K562 (cell line): Measurements from ENCODE around the gene BCL2L1. TPM values are rescaled to one million over a fixed set of nuclear protein-coding genes. Genes with fewer than 3 reads are reported as not detected.

Experiments used
- ATAC-seq: fragments of 200-7000 bp; cut with Tn5 transposase; 3 replicates; pipeline ENCODE4 v1.9.1; 2020; ENCODE audit warnings: moderate library complexity
- BruUV-seq: library from RNA; stranded (reverse); fragments of 400-500 nt; replicated peaks from 2 replicates; lab custom pipeline; 2021; lab: Mats Ljungman, UMichigan
- CTCF ChIA-PET: fragments of 300-600 bp; formaldehyde crosslinking; extraction: SDS; loops from one replicate; lab custom pipeline; 2021; ENCODE audit warnings: low intra/inter-chr PET ratio; lab: Yijun Ruan, JAX
- POLR2A ChIA-PET: fragments of 300-600, 350-650 bp; sonication (Branson Sonifier 250); formaldehyde crosslinking; extraction: SDS; loops from one replicate; lab custom pipeline; 2021; ENCODE audit warnings: antibody characterized with exemption, inconsistent platforms; lab: Yijun Ruan, JAX
- DNase-seq, 4 experiments: peaks; one replicate each; pipeline versions ENCODE4 v3.0.0 to v3.0.0-alpha.2; 2011 to 2018; ENCODE audit warnings: low spot score in 3 of 4, mixed read lengths in 3 of 4; ENCODE audit errors: extremely low read depth in 1 of 4
- FAIRE-seq: peaks from 2 replicates; lab custom pipeline; 2011; peaks lifted over from hg19 to GRCh38; lab: Jason Lieb, UNC
- H2AFZ ChIP-seq: 2 replicates; pipeline ENCODE4 v1.6.0; 2011; ENCODE audit warnings: low read depth, low read length, control low read depth, inconsistent platforms
- H3K27ac ChIP-seq: fragments of 200-600 bp; 3 replicates; pipeline ENCODE4 v1.8.0; 2011; ENCODE audit warnings: low read depth, mild to moderate bottlenecking, control low read depth, inconsistent platforms, low read length, moderate library complexity, mixed read lengths; ENCODE audit errors: extremely low read depth
- H3K27me3 ChIP-seq, 2 experiments: fragments of 300-600 bp in 1 of 2; 2 replicates in 1 of 2; 3 replicates in 1 of 2; pipeline versions ENCODE4 v1.6.0 to v1.8.0; 2011; ENCODE audit warnings: inconsistent platforms in 2 of 2, low read length in 2 of 2, mild to moderate bottlenecking in 1 of 2, mixed read lengths in 1 of 2, moderate library complexity in 1 of 2; ENCODE audit not compliant: control insufficient read depth in 2 of 2, insufficient read depth in 2 of 2
- H3K36me3 ChIP-seq: fragments of 300-600 bp; 3 replicates; pipeline ENCODE4 v1.8.0; 2011; ENCODE audit warnings: mild to moderate bottlenecking, low read length, inconsistent platforms; ENCODE audit not compliant: control insufficient read depth, insufficient read depth
- H3K4me1 ChIP-seq, 2 experiments: fragments of 200-600 bp in 1 of 2; replicated peaks in 1 of 2; 2 replicates in 1 of 2; 3 replicates in 1 of 2; pipeline versions ENCODE4 v1.5.1 to v1.8.0; 2011; ENCODE audit warnings: inconsistent platforms in 2 of 2, low read length in 2 of 2, mild to moderate bottlenecking in 1 of 2, mixed read lengths in 1 of 2, moderate library complexity in 1 of 2; ENCODE audit not compliant: control insufficient read depth in 2 of 2, insufficient read depth in 2 of 2
- H3K4me2 ChIP-seq: 2 replicates; pipeline ENCODE4 v1.6.1; 2011; ENCODE audit warnings: low read length, control low read depth, inconsistent platforms, mixed read lengths; ENCODE audit not compliant: insufficient read depth
- H3K4me3 ChIP-seq: fragments of 200-600 bp; sonication (generic), shearing (Covaris generic); 2 replicates; pipeline ENCODE4 v1.5.1; 2016; ENCODE audit warnings: control low read depth, inconsistent platforms
- H3K79me2 ChIP-seq: fragments of 200-600 bp; 3 replicates; pipeline ENCODE4 v1.8.0; 2011; ENCODE audit warnings: low read length, inconsistent platforms; ENCODE audit not compliant: control insufficient read depth, insufficient read depth
- H3K9ac ChIP-seq, 2 experiments: 2 replicates each; pipeline versions ENCODE4 v1.6.0 to v1.6.1; 2011; ENCODE audit warnings: low read depth in 2 of 2, low read length in 2 of 2, control low read depth in 1 of 2, inconsistent platforms in 1 of 2, mild to moderate bottlenecking in 1 of 2, mixed read lengths in 1 of 2; ENCODE audit not compliant: insufficient read depth in 1 of 2
- H3K9me1 ChIP-seq: one replicate; pipeline ENCODE4 v1.6.0; 2011; ENCODE audit warnings: inconsistent platforms, mild to moderate bottlenecking, low read length, moderate library complexity; ENCODE audit not compliant: control insufficient read depth, insufficient read depth
- H3K9me3 ChIP-seq: replicated peaks from 2 replicates; pipeline ENCODE4 v1.5.1; 2011; ENCODE audit warnings: low read depth, low read length, inconsistent platforms; ENCODE audit not compliant: control insufficient read depth, insufficient read depth
- H4K20me1 ChIP-seq: replicated peaks from 2 replicates; pipeline ENCODE4 v1.6.1; 2011; ENCODE audit warnings: low read length, inconsistent platforms, mixed read lengths; ENCODE audit not compliant: control insufficient read depth, insufficient read depth
- ARHGAP35 ChIP-seq: fragments of 450-650 bp; IDR thresholded peaks from 2 replicates; pipeline ENCODE4 v1.6.1; 2018; ENCODE audit not compliant: partially characterized antibody
- BCL6 ChIP-seq: fragments of 250-450 bp; sonication (Bioruptor Pico); IDR thresholded peaks from 2 replicates; pipeline ENCODE4 v1.4.0; 2020
- DMBX1 ChIP-seq: fragments of 250-450 bp; sonication (Bioruptor Pico); IDR thresholded peaks from 2 replicates; pipeline ENCODE4 v1.8.0; 2022; ENCODE audit warnings: inconsistent platforms, mild to moderate bottlenecking, moderate library complexity, borderline replicate concordance
- E2F1 ChIP-seq: sonication (generic); formaldehyde crosslinking; IDR thresholded peaks from 2 replicates; pipeline ENCODE4 v1.8.1; 2023; ENCODE audit warnings: mild to moderate bottlenecking, missing genetic modification reagents, moderate library complexity
- E4F1 ChIP-seq: fragments of 250-450 bp; sonication (Bioruptor Pico); IDR thresholded peaks from 2 replicates; pipeline ENCODE4 v1.5.0; 2021; ENCODE audit warnings: mild to moderate bottlenecking, borderline replicate concordance
- ETV1 ChIP-seq: fragments of 450-650 bp; conservative IDR thresholded peaks from 2 replicates; pipeline ENCODE4 v1.6.1; 2016; ENCODE audit warnings: missing genetic modification characterization, control low read depth, low read depth, missing compliant biosample characterization
- HNRNPUL1 ChIP-seq: fragments of 200-400 bp; formaldehyde crosslinking; IDR thresholded peaks from 2 replicates; pipeline ENCODE4 v1.6.1; 2017; ENCODE audit warnings: low read length
- KLF16 ChIP-seq: IDR thresholded peaks from 2 replicates; pipeline ENCODE4 v1.6.1; 2016; ENCODE audit warnings: antibody characterized with exemption
- MLLT1 ChIP-seq, 2 experiments: fragments of 450-650 bp; IDR thresholded peaks; 2 replicates each; pipeline ENCODE4 v1.6.1; 2016
- NR2F6 ChIP-seq: fragments of 450-650 bp; formaldehyde crosslinking; IDR thresholded peaks from 2 replicates; pipeline ENCODE4 v1.4.0; 2020; ENCODE audit warnings: mild to moderate bottlenecking
- POLR2H ChIP-seq: IDR thresholded peaks from 2 replicates; pipeline ENCODE4 v1.6.1; 2016; ENCODE audit warnings: missing genetic modification characterization, low read depth, mild to moderate bottlenecking, control low read depth, missing compliant biosample characterization, moderate library complexity
- RUNX1 ChIP-seq: sonication (generic); IDR thresholded peaks from 2 replicates; pipeline ENCODE4 v1.6.1; 2016; ENCODE audit warnings: antibody characterized with exemption, low read depth
- ZNF121 ChIP-seq: sonication (generic); formaldehyde crosslinking; conservative IDR thresholded peaks from 2 replicates; pipeline ENCODE4 v1.8.0; 2022; ENCODE audit warnings: missing genetic modification reagents
- ZNF23 ChIP-seq: fragments of 250-450 bp; sonication (Bioruptor Pico); IDR thresholded peaks from 2 replicates; pipeline ENCODE4 v1.4.0; 2020; ENCODE audit warnings: mild to moderate bottlenecking
- ZNF436 ChIP-seq: fragments of 250-450, 450-650 bp; sonication (Bioruptor Pico); formaldehyde crosslinking; IDR thresholded peaks from 2 replicates; pipeline ENCODE4 v1.7.0; 2020; ENCODE audit warnings: mild to moderate bottlenecking
- WGBS: fragments of 100-300 bp; shearing (Covaris generic); methylation state at CpG from one replicate; pipeline ENCODE4 v1.1.6; 2016; ENCODE audit warnings: low coverage, mixed read lengths; ENCODE audit not compliant: insufficient coverage; ENCODE audit errors: missing lambda C conversion rate; 5-methylcytosine and 5-hydroxymethylcytosine counted together
- in situ Hi-C: fragments of 300-500 bp; cut with MboI; formaldehyde crosslinking; loops from 4 replicates; pipeline ENCODE4 v1.15.0; 2018; ENCODE audit warnings: inconsistent platforms, mixed read lengths
- intact Hi-C: fragments of 100-400 bp; cut with micrococcal nuclease; formaldehyde crosslinking; loops from 2 replicates; pipeline ENCODE4 v1.14.2; 2022
- polyA plus RNA-seq, 8 experiments: library from polyadenylated mRNA; depleted of rRNA in 4 of 8; stranded (reverse) in 5 of 8; unstranded in 3 of 8; fragments of >200 nt; fragmentation: Nextera tagmentation in 2 of 8; fragmentation: Illumina TruSeq in 1 of 8; extraction: Ambion mirVana in 2 of 8; extraction: Trizol in 1 of 8; gene quantifications; 2 replicates each; pipeline versions ENCODE4 v1.2.1 to v1.2.3, GENCODE V29; 2011 to 2014; ENCODE audit warnings: inconsistent platforms in 1 of 8, missing spikeins in 1 of 8
- total RNA-seq, 7 experiments: library from RNA; depleted of rRNA in 6 of 7; stranded (reverse); fragments of >200 nt in 6 of 7; fragmentation: Illumina TruSeq in 2 of 7; extraction: Trizol in 2 of 7; gene quantifications; 2 replicates each; pipeline versions ENCODE4 v1.2.1 to v1.2.3, GENCODE V29; 2011 to 2021; ENCODE audit warnings: low replicate concordance in 1 of 7

BCL2L1 gene
- total and polyA plus RNA-seq, 9 of the 15 experiments (the other 6 are each of a cell fraction or from before 2014, with no cell fraction given): 3.3 to 182 (median 120) TPM

GRCh38 chr20:31682352-31682751 is 40.3 kb downstream of the BCL2L1 start:
- CTCF ChIA-PET: no interaction called here
- POLR2A ChIA-PET: interaction anchor here (0.7 to 1.7 kb wide), 8 partner anchors 9 to 61 kb away, joined by 3 to 7 read pairs (median 4); partner anchors contain the start of gene TPX2
- Histone ChIP-seq H3K36me3 (peaks cover 86% of the 10 kb centered on the region), H3K79me2 (peaks cover 99% of the 10 kb centered on the region), H3K9me3 (no peaks in the 10 kb centered on the region), H3K4me2 (no peak overlapping the region), H3K27me3 (no peaks in the 10 kb centered on the region), H3K4me1 (peaks cover 54 to 93% of the 10 kb centered on the region in 2 experiments), H3K27ac (peak overlapping the region; percentile 62; the same call in 2 of the 3 replicates), H4K20me1 (no peaks in the 10 kb centered on the region), H3K9me1 (no peaks in the 10 kb centered on the region), H2AFZ (no peak overlapping the region), H3K4me3 (no peak overlapping the region), H3K9ac (peak overlapping the region in 1 of 2 experiments; percentile 1; a peak in 1 of 4 replicates)
- in situ Hi-C loops: no loop called here
- no peak for ATAC-seq
- no peak for FAIRE-seq
- no TSS peak for BruUV-seq
- DNase-seq: no peak
- TF ChIP-seq ETV1 (tag) (no peak), DMBX1 (CRISPR knock-in tag) (no peak), ZNF121 (CRISPR knock-in tag) (peak; percentile 71), RUNX1 (no peak), E2F1 (CRISPR knock-in tag) (no peak), KLF16 (no peak), NR2F6 (no peak), HNRNPUL1 (no peak), ARHGAP35 (no peak), BCL6 (CRISPR knock-in tag) (no peak), POLR2H (tag) (0 out of 2 replicates have a peak, but pooled peaks have one; percentile 24), E4F1 (CRISPR knock-in tag) (no peak), ZNF23 (CRISPR knock-in tag) (no peak), ZNF436 (CRISPR knock-in tag) (no peak), MLLT1 (IDR thresholded peaks at IDR 0.05) (no peak)
- 90% methylated on average over 3 of the region's 3 CpGs for WGBS
- intact Hi-C loops: no loop called here
